NCI-H146 treated with DMSO at 0.1 percent for 48 hours (cell line): ENCODE results near the gene MLLT1.
A peak's percentile ranks its signal among the peaks of the same experiment; 100 is the strongest.
"Not testable (repeated sequence)": the region's sequence is repeated elsewhere in the genome, so short reads cannot be mapped to it uniquely, and the experiment has no call there.

Experiments used
- DNase-seq: peaks from one replicate; lab custom pipeline; 2025; ENCODE audit not compliant: unreplicated experiment; lab: John Stamatoyannopoulos, UW

The MLLT1 gene, protein sequence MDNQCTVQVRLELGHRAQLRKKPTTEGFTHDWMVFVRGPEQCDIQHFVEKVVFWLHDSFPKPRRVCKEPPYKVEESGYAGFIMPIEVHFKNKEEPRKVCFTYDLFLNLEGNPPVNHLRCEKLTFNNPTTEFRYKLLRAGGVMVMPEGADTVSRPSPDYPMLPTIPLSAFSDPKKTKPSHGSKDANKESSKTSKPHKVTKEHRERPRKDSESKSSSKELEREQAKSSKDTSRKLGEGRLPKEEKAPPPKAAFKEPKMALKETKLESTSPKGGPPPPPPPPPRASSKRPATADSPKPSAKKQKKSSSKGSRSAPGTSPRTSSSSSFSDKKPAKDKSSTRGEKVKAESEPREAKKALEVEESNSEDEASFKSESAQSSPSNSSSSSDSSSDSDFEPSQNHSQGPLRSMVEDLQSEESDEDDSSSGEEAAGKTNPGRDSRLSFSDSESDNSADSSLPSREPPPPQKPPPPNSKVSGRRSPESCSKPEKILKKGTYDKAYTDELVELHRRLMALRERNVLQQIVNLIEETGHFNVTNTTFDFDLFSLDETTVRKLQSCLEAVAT

GRCh38 chr19:6279931-6280591, at the start of gene MLLT1:
Gene MLLT1 (minus strand): TSS chr19:6279975. CDS start chr19:6279784, 191 bp downstream.
- peak; percentile 61 for DNase-seq

- DNase-seq = no peak
These were observed 47.0 kb upstream of the MLLT1 start for GRCh38 chr19:6326815-6327214.

GRCh38 chr19:6325614-6326013, 45.8 kb upstream of the MLLT1 start:
- no peak for DNase-seq

DNA sequence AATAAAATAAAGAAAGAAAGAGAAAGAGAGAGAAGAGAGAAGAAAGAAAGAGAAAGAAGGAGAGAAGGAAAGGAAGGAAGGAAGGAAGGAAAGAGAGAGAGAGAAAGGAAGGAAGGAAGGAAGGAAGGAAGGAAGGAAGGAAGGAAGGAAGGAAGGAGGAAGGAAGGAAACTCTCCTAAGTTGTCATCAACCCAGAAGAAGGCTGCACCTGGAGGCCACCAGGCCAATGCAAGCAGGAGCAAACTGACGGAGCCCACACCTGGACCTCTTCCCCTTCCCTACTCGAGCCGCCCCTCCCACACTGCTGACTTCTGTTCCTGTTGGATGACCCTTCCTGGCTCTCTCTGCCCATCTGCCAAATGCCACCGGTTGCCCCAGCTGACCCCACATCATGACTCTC, 45.0 kb upstream of the MLLT1 start:
- DNase-seq = no peak

DNA sequence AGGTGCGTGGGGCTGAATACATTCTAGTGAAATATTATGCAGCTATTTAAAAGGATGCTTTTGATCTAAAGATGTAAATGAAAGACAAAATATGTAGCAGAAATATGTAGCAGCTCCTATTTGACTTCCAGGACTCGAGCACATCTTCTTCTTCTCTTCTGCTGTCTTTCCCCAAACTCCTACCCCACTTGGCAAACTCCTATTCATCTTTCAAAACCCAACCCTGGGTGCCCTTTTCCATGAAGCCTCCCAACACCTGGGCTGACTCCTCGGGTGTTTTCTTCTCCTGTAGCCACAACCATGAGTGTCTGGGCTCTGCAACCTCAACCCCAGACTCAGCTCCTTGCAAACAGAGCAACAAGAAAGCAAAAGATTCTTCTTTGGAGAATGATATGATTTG, 42.5 kb upstream of the MLLT1 start:
- no peak for DNase-seq

GRCh38 chr19:6319376-6319775, 39.6 kb upstream of the MLLT1 start:
- no peak for DNase-seq

GRCh38 chr19:6318772-6319171, 39.0 kb upstream of the MLLT1 start:
- no peak for DNase-seq

DNA sequence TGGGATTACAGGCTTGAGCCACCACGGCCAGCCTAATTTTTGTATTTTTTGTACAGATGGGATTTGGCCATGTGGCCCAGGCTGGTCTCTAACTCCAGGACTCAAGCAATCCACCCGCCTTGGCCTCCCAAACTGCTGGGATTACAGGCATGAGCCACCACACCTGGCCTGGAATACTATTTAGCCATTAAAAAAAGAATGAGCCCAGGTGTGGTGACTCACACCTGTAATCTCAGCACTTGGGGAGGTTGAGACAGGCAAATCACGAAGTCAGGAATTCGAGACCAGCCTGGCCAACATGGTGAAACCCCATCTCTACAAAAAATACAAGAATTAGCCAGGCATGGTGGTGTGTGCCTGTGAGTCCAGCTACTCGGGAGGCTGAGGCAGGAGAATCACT, 35.9 kb upstream of the MLLT1 start:
- not testable (repeated sequence) for DNase-seq

GRCh38 chr19:6313398-6313969, 33.7 kb upstream of the MLLT1 start:
- no peak for DNase-seq

- DNase-seq = no peak
These were observed 32.2 kb upstream of the MLLT1 start for GRCh38 chr19:6312018-6312417.

- no peak for DNase-seq
These were observed 18.6 kb upstream of the MLLT1 start for GRCh38 chr19:6298413-6298812.

DNA sequence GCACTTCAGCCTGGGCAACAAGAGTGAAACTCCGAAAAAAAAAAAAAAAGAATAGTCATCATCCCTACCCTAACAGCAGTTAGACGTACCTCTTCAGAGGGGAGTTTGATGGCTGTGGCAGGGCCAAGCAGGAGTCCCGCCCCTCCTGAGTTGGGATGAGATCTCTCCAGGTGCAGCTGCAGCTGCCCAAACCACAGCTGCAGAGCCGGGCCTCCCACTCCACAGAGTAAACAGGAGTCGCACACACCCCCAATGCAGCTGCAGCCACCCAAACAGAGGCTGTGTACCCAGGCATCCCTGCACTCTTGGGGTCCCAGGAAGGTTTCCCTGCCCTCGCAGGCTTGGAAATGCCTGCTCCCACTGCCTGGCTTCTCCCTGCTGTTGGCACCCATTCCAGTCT, 17.4 kb upstream of the MLLT1 start:
- DNase-seq = no peak

DNA sequence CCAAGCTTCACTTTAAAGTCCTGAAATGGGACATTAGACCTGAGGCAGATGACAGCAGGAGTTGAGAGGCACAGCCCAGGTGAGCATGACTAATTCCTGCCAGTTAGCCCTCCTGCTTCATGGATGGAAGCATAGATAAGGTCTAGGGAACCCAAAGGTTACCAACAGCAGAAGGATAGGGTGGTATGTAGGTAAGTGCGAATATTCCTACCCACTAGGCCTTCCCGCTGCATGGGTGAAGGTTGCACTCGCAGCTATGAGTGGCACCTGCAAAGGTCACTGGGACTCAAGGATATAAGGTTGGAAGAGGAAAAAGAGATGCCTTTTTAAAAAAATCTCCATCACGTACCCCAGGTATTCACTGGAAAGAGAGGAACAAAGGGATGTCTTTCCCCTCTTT, 12.2 kb upstream of the MLLT1 start:
- no peak for DNase-seq

DNA sequence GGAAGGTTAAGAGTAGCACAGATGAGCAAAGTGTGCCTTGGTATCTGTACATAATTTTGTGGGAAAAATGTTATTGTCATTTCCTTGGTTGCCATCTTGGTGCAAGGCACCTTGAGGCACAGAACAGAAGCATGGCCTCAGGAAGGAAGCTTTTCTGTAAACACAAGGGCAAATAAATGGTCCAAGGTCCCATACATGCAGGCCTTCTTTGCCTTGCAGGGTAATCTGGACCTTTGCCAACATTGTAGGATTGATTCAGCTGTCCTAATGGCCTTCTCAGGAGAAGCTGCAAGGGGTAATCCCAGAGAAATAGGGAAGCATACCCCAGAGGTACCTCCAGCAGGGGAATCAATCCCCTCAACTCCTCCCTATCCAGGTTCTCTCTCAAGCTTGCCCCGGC, 9.0 kb upstream of the MLLT1 start:
- no peak for DNase-seq

GRCh38 chr19:6287269-6287885, 7.6 kb upstream of the MLLT1 start:
- DNase-seq = no peak

- no peak for DNase-seq
These were observed 6.9 kb upstream of the MLLT1 start for GRCh38 chr19:6286676-6287075.

- DNase-seq = not testable (repeated sequence)
These were observed 2.6 kb upstream of the MLLT1 start for GRCh38 chr19:6282393-6282792.

DNA sequence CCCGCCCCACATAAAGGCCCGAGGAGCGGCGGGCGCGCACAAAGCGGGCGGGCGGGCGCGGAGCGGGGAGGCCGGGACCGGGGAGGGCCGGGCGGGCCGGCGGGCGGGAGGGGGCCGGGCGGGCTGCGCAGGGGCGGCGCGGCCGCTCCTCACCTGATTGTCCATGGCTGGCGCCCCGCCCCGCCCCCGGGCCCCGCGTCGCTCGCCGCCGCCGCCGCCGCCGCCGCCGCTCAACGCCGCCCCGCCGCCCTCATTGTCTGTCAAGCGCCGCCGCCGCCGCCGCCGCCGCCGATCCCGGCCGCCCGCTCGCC, 200 bp downstream of the MLLT1 start:
- DNase-seq = no peak

DNA sequence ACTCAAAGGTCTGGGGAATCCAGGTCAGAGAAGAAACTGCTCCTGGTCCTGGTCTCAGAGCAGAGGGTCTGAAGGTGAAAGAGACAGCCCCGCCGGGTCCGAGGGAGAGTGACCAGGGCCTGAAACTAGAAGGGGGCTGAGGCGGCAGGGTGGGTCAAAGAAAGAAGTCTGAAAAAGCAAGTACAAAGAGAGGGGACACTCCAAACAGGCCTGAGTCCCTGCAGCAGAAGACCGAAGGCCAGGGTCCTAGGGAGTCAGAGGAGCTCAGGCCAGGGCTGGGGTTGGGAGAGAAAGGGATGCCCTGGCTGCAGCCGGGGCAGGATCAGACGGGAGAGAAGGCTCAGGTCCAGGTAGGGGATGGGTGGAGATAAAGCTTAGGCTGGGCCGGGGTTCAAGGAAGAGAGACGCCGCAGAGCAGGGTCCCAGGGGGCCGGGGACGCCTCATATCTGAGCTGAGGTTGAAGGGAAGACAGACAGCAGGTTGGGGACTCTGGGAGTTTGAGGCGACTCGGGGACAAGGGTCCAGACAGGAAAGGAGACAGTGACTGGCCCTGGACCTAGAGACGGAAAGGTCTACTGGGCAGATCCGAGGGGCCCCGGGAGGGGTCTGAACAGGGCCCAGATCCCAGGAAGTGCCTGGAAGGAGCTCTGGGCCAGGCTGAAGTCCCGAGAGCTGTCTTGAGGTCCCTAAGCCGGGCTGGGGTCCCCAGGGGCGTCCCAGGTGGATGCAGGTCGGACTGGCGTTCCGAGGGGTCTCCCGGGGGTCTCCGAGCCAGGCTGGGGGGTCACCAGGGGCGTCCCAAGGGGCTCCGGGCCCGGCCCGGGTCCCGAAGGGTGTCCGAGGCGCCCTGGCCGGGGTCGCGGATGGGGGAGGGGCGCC, 795 bp downstream of the MLLT1 start:
- DNase-seq = no peak

DNA sequence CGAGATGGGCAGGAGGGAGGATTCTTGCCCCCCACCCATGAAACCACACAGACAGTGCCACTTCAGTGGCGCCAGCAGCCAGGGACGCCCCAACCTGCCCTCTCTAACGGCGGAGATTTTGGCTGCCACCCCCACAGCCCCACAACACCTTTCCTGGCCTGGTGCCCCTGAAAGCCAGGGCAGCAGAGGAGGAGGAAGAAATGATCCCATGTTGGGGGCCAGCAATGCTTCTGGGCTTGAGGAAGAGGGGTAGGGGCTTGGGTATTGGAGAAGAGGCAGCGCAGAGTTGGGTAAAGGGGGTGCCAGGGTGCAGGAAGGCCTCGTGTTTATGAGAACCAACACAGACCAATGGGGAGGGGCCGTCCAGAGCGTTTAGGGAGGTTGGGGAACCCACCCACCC, 1.7 kb downstream of the MLLT1 start:
- no peak for DNase-seq

DNA sequence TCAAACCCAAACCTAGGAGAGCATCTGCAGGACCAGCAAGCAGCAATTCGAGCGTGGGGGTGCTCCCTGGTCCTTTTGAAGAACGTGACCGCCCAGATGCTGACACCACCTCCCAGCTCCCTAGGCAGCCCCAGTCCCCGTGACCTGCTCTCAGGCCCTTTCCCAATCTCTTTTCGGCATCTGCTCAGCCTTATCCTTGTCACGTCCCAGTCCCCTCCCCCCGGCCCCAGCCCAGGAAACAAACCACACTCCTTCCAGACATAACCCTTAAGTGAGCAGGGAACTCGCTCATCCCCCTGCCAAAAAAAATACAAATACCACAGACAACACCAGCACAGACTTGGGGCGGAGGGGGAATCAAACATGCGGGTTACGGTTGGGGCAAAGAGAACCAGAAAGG, 3.3 kb downstream of the MLLT1 start:
- no peak for DNase-seq
